HEK293 (cell line): ENCODE measurements around the gene CWC25.

Source experiments
- HOXC10 ChIP-seq: sonication (generic); formaldehyde crosslinking; IDR thresholded peaks from 2 replicates; pipeline ENCODE4 v1.8.1; 2023; ENCODE audit warnings: mild to moderate bottlenecking, missing genetic modification reagents
- KLF10 ChIP-seq: fragments of 450-650 bp; IDR thresholded peaks from 2 replicates; pipeline ENCODE4 v1.5.1; 2018; ENCODE audit warnings: missing biosample characterization, mild to moderate bottlenecking, missing genetic modification characterization
- MEIS1 ChIP-seq: sonication (generic); formaldehyde crosslinking; IDR thresholded peaks from 2 replicates; pipeline ENCODE4 v1.8.1; 2022; ENCODE audit warnings: missing genetic modification reagents, mild to moderate bottlenecking, borderline replicate concordance
- MYNN ChIP-seq: fragments of 450-650 bp; formaldehyde crosslinking; IDR thresholded peaks from 2 replicates; pipeline ENCODE4 v1.5.1; 2016; ENCODE audit warnings: missing biosample characterization, missing genetic modification characterization, borderline replicate concordance
- OVOL3 ChIP-seq: fragments of 450-650 bp; formaldehyde crosslinking; IDR thresholded peaks from 2 replicates; pipeline ENCODE4 v1.5.1; 2016; ENCODE audit warnings: missing biosample characterization, missing genetic modification characterization
- ZBTB21 ChIP-seq: fragments of 450-650 bp; formaldehyde crosslinking; IDR thresholded peaks from 2 replicates; pipeline ENCODE4 v1.5.1; 2017; ENCODE audit warnings: missing biosample characterization, missing genetic modification characterization
- ZBTB7A ChIP-seq: fragments of 450-650 bp; formaldehyde crosslinking; IDR thresholded peaks from 2 replicates; pipeline ENCODE4 v1.5.1; 2016; ENCODE audit warnings: low read depth, missing biosample characterization, missing genetic modification characterization
- ZFHX2 ChIP-seq: fragments of 450-650 bp; formaldehyde crosslinking; conservative IDR thresholded peaks from 2 replicates; pipeline ENCODE4 v1.5.1; 2016; ENCODE audit warnings: missing biosample characterization, missing genetic modification characterization
- ZFP41 ChIP-seq: fragments of 450-650 bp; formaldehyde crosslinking; IDR thresholded peaks from 2 replicates; pipeline ENCODE4 v1.5.1; 2016; ENCODE audit warnings: missing biosample characterization, missing genetic modification characterization, borderline replicate concordance
- ZNF138 ChIP-seq: fragments of 450-650 bp; formaldehyde crosslinking; IDR thresholded peaks from 2 replicates; pipeline ENCODE4 v1.5.1; 2016; ENCODE audit warnings: missing biosample characterization, missing genetic modification characterization, borderline replicate concordance
- ZNF140 ChIP-seq: fragments of 450-650 bp; formaldehyde crosslinking; IDR thresholded peaks from 2 replicates; pipeline ENCODE4 v1.5.1; 2016; ENCODE audit warnings: missing biosample characterization, missing genetic modification characterization
- ZNF175 ChIP-seq: fragments of 450-650 bp; formaldehyde crosslinking; IDR thresholded peaks from 2 replicates; pipeline ENCODE4 v1.5.1; 2016; ENCODE audit warnings: missing biosample characterization, missing genetic modification characterization
- ZNF184 ChIP-seq: fragments of 450-650 bp; IDR thresholded peaks from 2 replicates; pipeline ENCODE4 v1.5.1; 2018; ENCODE audit warnings: missing biosample characterization, mild to moderate bottlenecking, missing genetic modification characterization
- ZNF2 ChIP-seq: fragments of 450-650 bp; formaldehyde crosslinking; IDR thresholded peaks from 2 replicates; pipeline ENCODE4 v1.5.1; 2016; ENCODE audit warnings: missing biosample characterization, missing genetic modification characterization
- ZNF223 ChIP-seq: fragments of 450-650 bp; formaldehyde crosslinking; IDR thresholded peaks from 2 replicates; pipeline ENCODE4 v1.5.1; 2016; ENCODE audit warnings: missing biosample characterization, missing genetic modification characterization
- ZNF274 ChIP-seq, 2 experiments: fragments of 200-500 bp in 1 of 2; fragments of 450-650 bp in 1 of 2; sonication (Bioruptor generic) in 1 of 2; formaldehyde crosslinking in 1 of 2; IDR thresholded peaks; 2 replicates each; pipeline versions ENCODE4 v1.5.1 to v1.6.1; 2014 to 2016; ENCODE audit warnings: borderline replicate concordance in 1 of 2, inconsistent platforms in 1 of 2, low read length in 1 of 2, missing biosample characterization in 1 of 2, missing genetic modification characterization in 1 of 2
- ZNF292 ChIP-seq: fragments of 450-650 bp; formaldehyde crosslinking; IDR thresholded peaks from 2 replicates; pipeline ENCODE4 v1.5.1; 2016; ENCODE audit warnings: low read depth, missing biosample characterization, missing genetic modification characterization, borderline replicate concordance
- ZNF555 ChIP-seq: fragments of 450-650 bp; formaldehyde crosslinking; conservative IDR thresholded peaks from 2 replicates; pipeline ENCODE4 v1.5.1; 2017; ENCODE audit warnings: missing biosample characterization, mild to moderate bottlenecking, missing genetic modification characterization, inconsistent platforms
- ZNF791 ChIP-seq: fragments of 450-650 bp; formaldehyde crosslinking; IDR thresholded peaks from 2 replicates; pipeline ENCODE4 v1.5.1; 2016; ENCODE audit warnings: missing biosample characterization, missing genetic modification characterization
- TF ChIP-seq, protein P1 (sequence below): fragments of 450-650 bp; formaldehyde crosslinking; IDR thresholded peaks from 2 replicates; pipeline ENCODE4 v1.5.1; 2016; ENCODE audit warnings: missing biosample characterization, missing genetic modification characterization, borderline replicate concordance
- TF ChIP-seq, protein P2 (sequence below): fragments of 450-650 bp; formaldehyde crosslinking; IDR thresholded peaks from 2 replicates; pipeline ENCODE4 v1.5.1; 2016; ENCODE audit warnings: missing biosample characterization, missing genetic modification characterization
- TF ChIP-seq, protein P3 (sequence below): fragments of 450-650 bp; formaldehyde crosslinking; IDR thresholded peaks from 2 replicates; pipeline ENCODE4 v1.5.1; 2016; ENCODE audit warnings: missing biosample characterization, missing genetic modification characterization
- TF ChIP-seq, protein P4 (sequence below): fragments of 450-650 bp; IDR thresholded peaks from 2 replicates; pipeline ENCODE4 v1.5.1; 2018; ENCODE audit warnings: missing biosample characterization, mild to moderate bottlenecking, missing genetic modification characterization
- TF ChIP-seq, protein P5 (sequence below): fragments of 450-650 bp; formaldehyde crosslinking; optimal IDR thresholded peaks from 2 replicates; pipeline ENCODE3; 2016; ENCODE audit warnings: missing biosample characterization, mild to moderate bottlenecking, missing genetic modification characterization
- TF ChIP-seq, protein P6 (sequence below): fragments of 450-650 bp; formaldehyde crosslinking; IDR thresholded peaks from 2 replicates; pipeline ENCODE4 v1.5.1; 2016; ENCODE audit warnings: missing biosample characterization, missing genetic modification characterization, low read depth

Gene CWC25

DNA sequence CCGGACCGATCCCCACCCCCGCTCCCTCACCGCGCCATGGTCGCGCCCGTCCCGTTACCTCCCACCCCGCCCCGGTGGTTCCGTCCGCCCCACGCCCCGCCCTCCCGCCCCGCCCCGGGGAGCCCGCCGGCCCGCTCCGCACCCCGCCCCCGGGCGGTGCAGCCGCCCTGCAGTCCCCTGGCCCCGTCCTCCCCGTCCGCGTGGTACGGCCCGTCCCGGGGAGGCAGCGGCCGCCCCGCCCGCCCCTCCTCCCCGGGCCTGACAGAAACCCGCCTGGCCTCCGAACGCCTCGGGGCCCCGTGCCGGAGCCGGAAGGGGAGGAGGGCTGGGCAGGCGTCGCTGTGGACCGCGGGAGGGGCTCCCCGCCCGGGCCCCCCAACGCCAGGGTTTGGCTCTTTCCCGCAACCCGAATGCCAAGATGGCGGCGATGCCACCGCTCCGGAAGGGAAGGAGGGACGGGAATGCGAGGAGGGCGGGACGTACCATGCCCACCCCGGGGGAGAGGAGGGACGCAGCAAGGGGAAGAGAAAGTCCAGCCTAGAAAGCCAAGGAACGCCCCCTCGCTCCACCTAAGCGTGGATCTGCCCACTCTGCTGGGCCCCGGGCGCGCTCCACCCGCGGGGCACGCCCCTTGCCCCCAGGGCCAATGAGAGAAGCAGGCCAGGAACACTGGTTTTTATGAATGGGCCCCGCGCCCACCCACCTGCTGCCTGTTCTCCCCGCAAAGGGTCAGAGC lies 25.5 kb downstream of the CWC25 start, which contains the start of gene PIP4K2B (continued):
- TF ChIP-seq, protein P1, sequence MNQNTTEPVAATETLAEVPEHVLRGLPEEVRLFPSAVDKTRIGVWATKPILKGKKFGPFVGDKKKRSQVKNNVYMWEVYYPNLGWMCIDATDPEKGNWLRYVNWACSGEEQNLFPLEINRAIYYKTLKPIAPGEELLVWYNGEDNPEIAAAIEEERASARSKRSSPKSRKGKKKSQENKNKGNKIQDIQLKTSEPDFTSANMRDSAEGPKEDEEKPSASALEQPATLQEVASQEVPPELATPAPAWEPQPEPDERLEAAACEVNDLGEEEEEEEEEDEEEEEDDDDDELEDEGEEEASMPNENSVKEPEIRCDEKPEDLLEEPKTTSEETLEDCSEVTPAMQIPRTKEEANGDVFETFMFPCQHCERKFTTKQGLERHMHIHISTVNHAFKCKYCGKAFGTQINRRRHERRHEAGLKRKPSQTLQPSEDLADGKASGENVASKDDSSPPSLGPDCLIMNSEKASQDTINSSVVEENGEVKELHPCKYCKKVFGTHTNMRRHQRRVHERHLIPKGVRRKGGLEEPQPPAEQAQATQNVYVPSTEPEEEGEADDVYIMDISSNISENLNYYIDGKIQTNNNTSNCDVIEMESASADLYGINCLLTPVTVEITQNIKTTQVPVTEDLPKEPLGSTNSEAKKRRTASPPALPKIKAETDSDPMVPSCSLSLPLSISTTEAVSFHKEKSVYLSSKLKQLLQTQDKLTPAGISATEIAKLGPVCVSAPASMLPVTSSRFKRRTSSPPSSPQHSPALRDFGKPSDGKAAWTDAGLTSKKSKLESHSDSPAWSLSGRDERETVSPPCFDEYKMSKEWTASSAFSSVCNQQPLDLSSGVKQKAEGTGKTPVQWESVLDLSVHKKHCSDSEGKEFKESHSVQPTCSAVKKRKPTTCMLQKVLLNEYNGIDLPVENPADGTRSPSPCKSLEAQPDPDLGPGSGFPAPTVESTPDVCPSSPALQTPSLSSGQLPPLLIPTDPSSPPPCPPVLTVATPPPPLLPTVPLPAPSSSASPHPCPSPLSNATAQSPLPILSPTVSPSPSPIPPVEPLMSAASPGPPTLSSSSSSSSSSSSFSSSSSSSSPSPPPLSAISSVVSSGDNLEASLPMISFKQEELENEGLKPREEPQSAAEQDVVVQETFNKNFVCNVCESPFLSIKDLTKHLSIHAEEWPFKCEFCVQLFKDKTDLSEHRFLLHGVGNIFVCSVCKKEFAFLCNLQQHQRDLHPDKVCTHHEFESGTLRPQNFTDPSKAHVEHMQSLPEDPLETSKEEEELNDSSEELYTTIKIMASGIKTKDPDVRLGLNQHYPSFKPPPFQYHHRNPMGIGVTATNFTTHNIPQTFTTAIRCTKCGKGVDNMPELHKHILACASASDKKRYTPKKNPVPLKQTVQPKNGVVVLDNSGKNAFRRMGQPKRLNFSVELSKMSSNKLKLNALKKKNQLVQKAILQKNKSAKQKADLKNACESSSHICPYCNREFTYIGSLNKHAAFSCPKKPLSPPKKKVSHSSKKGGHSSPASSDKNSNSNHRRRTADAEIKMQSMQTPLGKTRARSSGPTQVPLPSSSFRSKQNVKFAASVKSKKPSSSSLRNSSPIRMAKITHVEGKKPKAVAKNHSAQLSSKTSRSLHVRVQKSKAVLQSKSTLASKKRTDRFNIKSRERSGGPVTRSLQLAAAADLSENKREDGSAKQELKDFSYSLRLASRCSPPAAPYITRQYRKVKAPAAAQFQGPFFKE (tag by site-specific recombination): no peak
- TF ChIP-seq ZNF791 (tag by site-specific recombination) (no peak), HOXC10 (CRISPR knock-in tag) (no peak), ZFHX2 (tag by site-specific recombination) (peak; percentile 93), MYNN (tag by site-specific recombination) (no peak), ZNF175 (tag by site-specific recombination) (no peak), ZNF274 (IDR thresholded peaks at IDR 0.05; ENCODE audit: low read length) (no peak), ZNF274 (tag by site-specific recombination; IDR thresholded peaks at IDR 0.05; ENCODE audit: borderline replicate concordance) (no peak), ZNF555 (tag by site-specific recombination) (no peak), MEIS1 (no peak), ZNF184 (tag by site-specific recombination) (no peak), ZNF138 (tag by site-specific recombination) (no peak), ZBTB21 (peak; percentile 31; the same call in 1 of the 2 replicates), KLF10 (tag by site-specific recombination) (peak; percentile 74), ZFP41 (tag by site-specific recombination) (no peak), ZNF292 (tag by site-specific recombination) (no peak), ZNF140 (tag by site-specific recombination) (no peak), ZBTB7A (tag by site-specific recombination) (peak; percentile 72; the same call in 1 of the 2 replicates), ZNF2 (tag by site-specific recombination) (no peak; the same call in 1 of the 2 replicates), ZNF223 (tag by site-specific recombination) (no peak), OVOL3 (tag by site-specific recombination) (no peak; the same call in 1 of the 2 replicates)
- TF ChIP-seq, protein P2, sequence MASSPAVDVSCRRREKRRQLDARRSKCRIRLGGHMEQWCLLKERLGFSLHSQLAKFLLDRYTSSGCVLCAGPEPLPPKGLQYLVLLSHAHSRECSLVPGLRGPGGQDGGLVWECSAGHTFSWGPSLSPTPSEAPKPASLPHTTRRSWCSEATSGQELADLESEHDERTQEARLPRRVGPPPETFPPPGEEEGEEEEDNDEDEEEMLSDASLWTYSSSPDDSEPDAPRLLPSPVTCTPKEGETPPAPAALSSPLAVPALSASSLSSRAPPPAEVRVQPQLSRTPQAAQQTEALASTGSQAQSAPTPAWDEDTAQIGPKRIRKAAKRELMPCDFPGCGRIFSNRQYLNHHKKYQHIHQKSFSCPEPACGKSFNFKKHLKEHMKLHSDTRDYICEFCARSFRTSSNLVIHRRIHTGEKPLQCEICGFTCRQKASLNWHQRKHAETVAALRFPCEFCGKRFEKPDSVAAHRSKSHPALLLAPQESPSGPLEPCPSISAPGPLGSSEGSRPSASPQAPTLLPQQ (tag by site-specific recombination): peak; percentile 93
- TF ChIP-seq, protein P3, sequence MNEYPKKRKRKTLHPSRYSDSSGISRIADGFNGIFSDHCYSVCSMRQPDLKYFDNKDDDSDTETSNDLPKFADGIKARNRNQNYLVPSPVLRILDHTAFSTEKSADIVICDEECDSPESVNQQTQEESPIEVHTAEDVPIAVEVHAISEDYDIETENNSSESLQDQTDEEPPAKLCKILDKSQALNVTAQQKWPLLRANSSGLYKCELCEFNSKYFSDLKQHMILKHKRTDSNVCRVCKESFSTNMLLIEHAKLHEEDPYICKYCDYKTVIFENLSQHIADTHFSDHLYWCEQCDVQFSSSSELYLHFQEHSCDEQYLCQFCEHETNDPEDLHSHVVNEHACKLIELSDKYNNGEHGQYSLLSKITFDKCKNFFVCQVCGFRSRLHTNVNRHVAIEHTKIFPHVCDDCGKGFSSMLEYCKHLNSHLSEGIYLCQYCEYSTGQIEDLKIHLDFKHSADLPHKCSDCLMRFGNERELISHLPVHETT (tag by site-specific recombination): no peak
- TF ChIP-seq, protein P4, sequence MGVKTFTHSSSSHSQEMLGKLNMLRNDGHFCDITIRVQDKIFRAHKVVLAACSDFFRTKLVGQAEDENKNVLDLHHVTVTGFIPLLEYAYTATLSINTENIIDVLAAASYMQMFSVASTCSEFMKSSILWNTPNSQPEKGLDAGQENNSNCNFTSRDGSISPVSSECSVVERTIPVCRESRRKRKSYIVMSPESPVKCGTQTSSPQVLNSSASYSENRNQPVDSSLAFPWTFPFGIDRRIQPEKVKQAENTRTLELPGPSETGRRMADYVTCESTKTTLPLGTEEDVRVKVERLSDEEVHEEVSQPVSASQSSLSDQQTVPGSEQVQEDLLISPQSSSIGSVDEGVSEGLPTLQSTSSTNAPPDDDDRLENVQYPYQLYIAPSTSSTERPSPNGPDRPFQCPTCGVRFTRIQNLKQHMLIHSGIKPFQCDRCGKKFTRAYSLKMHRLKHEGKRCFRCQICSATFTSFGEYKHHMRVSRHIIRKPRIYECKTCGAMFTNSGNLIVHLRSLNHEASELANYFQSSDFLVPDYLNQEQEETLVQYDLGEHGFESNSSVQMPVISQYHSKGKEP: no peak
- TF ChIP-seq, protein P5, sequence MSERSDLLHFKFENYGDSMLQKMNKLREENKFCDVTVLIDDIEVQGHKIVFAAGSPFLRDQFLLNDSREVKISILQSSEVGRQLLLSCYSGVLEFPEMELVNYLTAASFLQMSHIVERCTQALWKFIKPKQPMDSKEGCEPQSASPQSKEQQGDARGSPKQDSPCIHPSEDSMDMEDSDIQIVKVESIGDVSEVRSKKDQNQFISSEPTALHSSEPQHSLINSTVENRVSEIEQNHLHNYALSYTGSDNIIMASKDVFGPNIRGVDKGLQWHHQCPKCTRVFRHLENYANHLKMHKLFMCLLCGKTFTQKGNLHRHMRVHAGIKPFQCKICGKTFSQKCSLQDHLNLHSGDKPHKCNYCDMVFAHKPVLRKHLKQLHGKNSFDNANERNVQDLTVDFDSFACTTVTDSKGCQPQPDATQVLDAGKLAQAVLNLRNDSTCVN (tag by site-specific recombination): no peak
- TF ChIP-seq, protein P6, sequence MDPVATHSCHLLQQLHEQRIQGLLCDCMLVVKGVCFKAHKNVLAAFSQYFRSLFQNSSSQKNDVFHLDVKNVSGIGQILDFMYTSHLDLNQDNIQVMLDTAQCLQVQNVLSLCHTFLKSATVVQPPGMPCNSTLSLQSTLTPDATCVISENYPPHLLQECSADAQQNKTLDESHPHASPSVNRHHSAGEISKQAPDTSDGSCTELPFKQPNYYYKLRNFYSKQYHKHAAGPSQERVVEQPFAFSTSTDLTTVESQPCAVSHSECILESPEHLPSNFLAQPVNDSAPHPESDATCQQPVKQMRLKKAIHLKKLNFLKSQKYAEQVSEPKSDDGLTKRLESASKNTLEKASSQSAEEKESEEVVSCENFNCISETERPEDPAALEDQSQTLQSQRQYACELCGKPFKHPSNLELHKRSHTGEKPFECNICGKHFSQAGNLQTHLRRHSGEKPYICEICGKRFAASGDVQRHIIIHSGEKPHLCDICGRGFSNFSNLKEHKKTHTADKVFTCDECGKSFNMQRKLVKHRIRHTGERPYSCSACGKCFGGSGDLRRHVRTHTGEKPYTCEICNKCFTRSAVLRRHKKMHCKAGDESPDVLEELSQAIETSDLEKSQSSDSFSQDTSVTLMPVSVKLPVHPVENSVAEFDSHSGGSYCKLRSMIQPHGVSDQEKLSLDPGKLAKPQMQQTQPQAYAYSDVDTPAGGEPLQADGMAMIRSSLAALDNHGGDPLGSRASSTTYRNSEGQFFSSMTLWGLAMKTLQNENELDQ (tag by site-specific recombination): no peak
